Amniotic stem cell (primary cell): ENCODE data around the gene GAL3ST2.
"Not testable (repeated sequence)": the region's sequence is repeated elsewhere in the genome, so short reads cannot be mapped to it uniquely, and the experiment has no call there.

ENCODE experiments used
- DNase-seq: peaks from one replicate; lab custom pipeline; 2025; lab: John Stamatoyannopoulos, UW

Gene GAL3ST2

GRCh38 chr2:241820625-241821384 is 44.2 kb downstream of the GAL3ST2 start:
- no peak for DNase-seq

GRCh38 chr2:241821460-241822263 is 45.0 kb downstream of the GAL3ST2 start:
- DNase-seq, result no peak

- DNase-seq, result no peak
Measured at GRCh38 chr2:241822264-241822623, 45.6 kb downstream of the GAL3ST2 start.

GRCh38 chr2:241823531-241824437 is 47.2 kb downstream of the GAL3ST2 start:
- DNase-seq, result not testable (repeated sequence)

GRCh38 chr2:241827394-241827793 is 50.8 kb downstream of the GAL3ST2 start:
- no peak for DNase-seq

GRCh38 chr2:241833101-241833663 is 56.6 kb downstream of the GAL3ST2 start:
- no peak for DNase-seq

- not testable (repeated sequence) for DNase-seq
Measured at GRCh38 chr2:241833756-241834526, 57.3 kb downstream of the GAL3ST2 start.

GRCh38 chr2:241834527-241835210 is 58.0 kb downstream of the GAL3ST2 start:
- no peak for DNase-seq

- no peak for DNase-seq
Measured at GRCh38 chr2:241835611-241836010, 59.0 kb downstream of the GAL3ST2 start.

- no peak for DNase-seq
Measured at GRCh38 chr2:241836292-241836691, 59.7 kb downstream of the GAL3ST2 start.

- DNase-seq, result no peak
Measured at GRCh38 chr2:241837197-241837965, 60.8 kb downstream of the GAL3ST2 start.

GRCh38 chr2:241841181-241842066 is 64.8 kb downstream of the GAL3ST2 start:
- DNase-seq, result no peak

GRCh38 chr2:241842067-241842415 is 65.4 kb downstream of the GAL3ST2 start:
- no peak for DNase-seq

GRCh38 chr2:241842620-241843211 is 66.1 kb downstream of the GAL3ST2 start:
- no peak for DNase-seq

GRCh38 chr2:241843321-241844065 is 66.9 kb downstream of the GAL3ST2 start:
- DNase-seq, result no peak

GRCh38 chr2:241844066-241844728 is 67.6 kb downstream of the GAL3ST2 start:
- DNase-seq, result peak; percentile 43
